NCI-H2196 (cell line): Measurements from ENCODE around the gene CCNJ.
"Not testable (repeated sequence)": the region's sequence is repeated elsewhere in the genome, so short reads cannot be mapped to it uniquely, and the experiment has no call there.

ENCODE experiments used
- DNase-seq: peaks from one replicate; lab custom pipeline; 2025; ENCODE audit not compliant: unreplicated experiment; lab: John Stamatoyannopoulos, UW

Gene CCNJ, protein sequence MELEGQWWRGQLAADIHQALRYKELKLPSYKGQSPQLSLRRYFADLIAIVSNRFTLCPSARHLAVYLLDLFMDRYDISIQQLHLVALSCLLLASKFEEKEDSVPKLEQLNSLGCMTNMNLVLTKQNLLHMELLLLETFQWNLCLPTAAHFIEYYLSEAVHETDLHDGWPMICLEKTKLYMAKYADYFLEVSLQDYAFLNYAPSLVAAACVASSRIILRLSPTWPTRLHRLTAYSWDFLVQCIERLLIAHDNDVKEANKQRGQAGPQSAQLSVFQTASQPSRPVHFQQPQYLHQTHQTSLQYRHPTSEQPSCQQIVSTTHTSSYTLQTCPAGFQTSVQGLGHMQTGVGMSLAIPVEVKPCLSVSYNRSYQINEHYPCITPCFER

DNA sequence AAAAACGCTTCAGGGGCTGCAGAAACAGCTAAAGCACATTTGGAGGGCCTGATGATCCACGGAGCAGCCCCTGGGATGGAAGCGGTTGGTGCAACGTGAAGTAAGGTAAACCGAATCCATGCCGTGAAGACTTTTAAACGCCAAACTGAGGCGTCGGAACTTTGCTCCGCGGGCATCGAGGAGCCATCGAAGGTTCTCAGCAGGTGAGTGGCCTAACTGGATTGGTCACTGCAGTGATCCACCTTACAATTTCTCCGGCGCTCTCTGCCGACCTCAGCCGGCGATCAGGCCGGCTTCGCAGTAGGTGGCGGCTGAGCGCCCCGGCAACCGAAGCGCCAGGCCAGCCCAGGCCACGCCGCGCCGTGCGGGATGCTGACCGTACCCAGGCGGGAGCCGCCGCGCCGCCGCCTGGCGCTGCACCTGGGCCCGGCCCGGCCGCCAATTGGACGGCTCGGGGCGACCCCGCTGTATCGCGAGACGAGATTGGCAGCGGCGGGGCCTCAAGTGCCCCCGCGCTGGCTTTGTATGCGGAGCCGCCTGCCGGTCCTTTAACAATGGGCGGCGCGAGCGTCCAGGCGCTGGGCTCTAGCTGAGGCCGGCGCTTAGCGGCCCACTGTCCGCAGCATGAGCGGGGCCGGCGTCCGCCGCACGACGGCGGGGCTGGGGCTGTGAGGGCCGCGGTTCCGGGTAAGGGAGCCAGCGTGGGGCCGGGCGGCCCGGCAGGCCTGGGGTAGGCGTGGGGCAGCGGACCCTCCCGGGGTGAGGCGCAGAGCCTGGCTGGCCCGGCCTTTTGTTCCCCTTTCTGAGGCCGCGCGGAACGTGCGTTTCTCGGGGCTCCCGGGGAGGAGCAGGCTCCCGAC, at the start of gene CCNJ:
TSS of gene CCNJ (plus strand) at position 551 of the 860 bp plus-strand sequence. CDS start 811 bp downstream, outside the sequence.
- DNase-seq, result peak; percentile 72

DNA sequence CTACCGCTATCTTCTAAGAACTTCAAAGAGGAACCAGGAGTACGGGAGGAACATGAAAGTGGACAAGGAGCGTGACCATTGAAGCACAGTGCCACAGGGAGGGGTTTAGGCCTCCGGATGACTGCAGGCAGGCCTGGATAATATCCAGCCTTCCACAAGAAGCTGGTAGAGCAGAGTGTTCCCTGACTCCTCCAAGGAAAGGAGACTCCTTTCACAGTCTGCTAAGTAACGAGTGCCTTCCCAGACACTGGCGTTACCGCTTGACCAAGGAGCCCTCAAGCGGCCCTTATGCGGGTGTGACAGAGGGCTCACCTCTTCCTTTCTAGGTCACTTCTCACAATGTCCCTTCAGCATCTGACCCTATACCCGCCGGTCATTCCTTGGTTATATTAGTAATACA, 49.0 kb upstream of the CCNJ start:
- not testable (repeated sequence) for DNase-seq

DNA sequence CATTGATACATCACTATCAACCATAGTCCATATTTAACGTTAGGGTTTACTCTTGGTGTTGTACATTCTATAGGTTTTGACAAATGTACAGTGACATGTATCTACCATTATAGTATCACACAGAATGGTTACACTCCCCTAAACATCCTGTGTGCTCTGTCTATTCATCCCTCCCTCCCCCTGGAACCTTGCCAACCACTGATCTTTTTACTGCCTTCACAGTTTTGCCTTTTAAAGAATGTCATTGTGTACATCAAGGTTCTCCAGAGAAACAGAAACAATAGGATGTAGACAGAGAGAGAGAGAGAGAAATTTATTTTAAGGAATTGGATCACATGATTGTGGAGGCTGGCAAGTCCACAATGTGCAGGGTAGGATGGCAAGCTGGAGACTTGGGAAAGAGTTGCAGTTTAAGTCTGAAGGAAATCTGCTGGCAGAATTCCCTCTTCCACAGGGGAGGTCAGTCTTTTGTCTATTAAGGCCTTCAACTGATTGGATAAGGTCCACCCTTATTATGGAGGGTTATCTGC, 45.1 kb upstream of the CCNJ start:
- DNase-seq, result no peak

DNA sequence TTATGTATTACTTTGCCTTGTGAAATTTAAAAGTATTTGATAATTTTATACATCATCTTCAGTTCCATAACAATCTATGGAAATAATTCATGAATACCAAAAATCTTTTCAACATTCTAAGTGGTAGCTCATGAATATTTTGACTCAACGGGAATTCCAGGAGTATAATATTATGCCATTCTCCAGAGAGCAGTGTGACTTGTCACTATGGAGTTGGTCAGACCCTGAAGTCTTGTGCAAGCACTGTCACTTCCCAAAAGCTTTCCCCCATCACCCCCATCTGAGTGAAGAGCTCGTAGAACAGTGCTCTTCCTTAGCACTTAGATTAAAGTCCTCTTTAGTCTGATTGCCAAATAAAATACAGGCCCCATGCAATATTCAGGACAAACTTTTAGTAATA, 29.4 kb upstream of the CCNJ start:
- no peak for DNase-seq

DNA sequence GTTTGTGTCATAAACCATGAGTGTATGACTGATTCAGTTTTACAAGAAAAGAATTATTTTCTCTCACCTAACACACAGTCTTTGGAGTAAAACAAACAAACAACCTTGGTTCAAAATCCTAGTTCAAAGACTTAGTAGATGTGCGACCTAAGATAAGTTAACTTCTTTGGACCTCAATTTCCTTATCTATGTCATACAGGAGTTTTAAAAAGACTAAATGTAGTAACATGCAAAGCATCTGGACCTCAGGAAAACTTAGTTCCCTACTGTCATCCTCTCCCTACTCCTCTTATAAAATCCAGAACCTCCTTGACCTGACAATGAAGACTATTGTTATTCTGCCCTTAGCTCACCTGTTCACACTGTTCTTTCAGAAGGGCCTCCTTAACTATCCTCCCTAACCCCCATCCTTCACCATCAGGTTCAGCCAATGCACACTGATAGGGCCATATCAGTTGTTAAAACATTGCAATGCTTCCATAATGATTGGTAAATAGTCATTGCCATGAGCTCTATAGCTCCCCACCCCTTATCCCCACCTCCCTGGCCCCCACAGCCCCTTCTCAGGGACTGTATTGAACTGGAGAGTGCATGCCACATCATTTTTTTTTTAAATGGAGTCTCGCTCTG, 28.8 kb upstream of the CCNJ start:
- no peak for DNase-seq

DNA sequence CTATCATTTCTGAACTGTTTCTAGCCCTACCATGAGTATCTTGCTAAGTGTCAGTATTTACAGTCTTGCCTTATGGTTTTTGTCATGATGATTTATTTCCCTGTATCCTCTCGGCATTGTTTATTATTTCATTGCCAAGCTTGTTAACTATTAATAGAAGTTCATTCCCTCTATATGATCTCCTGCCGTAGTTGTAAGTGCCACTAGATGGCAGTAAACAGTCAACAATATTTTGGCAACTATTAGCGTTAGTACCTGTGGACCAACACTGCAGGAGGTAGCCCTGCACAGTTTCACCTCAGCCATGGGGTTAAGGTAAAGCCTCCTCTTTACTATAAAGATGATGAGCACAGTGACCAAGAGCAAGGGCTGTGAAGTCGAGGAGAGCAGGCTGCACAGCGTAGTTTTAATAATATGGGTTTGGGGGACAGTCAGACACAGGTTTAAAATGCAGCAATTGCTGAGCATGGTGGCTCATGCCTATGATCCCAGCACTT, 26.1 kb upstream of the CCNJ start:
- DNase-seq, result peak; percentile 51

DNA sequence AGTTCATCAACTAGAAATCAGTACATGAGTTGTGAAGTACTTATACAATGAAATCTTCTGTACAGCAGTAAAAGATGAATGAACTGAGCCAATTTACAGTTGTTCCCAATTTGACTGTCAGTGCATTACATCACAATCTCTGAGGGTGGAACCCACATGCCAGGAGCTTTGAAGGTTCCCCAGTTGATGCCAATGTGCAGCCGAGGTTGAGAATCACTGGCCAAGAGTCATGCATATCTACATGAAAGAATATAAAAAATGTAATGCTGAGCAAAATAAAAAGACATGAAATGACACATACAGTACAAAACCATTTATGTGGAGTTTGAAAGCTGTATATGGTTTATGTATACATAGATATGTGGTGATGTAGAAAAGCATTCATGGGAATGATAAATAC, 22.1 kb upstream of the CCNJ start:
- DNase-seq, result no peak

DNA sequence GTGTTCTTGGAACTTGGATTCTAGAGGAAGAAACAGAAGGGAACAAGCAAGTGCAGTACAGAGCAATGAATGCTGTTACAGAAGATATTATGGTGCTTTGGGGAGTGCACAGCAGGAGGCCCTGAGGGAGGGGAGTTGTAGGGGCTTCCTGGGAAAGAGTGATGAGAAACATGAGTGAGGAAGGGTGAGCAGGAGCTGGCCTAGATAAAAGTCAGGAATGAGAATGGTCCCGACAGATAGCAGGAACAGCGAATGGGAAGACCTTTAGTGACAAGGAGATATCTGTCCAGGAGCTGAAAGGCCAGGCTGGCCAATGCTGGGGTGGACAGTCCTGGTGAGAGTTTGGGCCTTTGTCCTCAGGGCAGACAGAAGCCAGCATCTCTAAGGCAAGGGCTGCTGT, 20.6 kb upstream of the CCNJ start:
- DNase-seq, result no peak

DNA sequence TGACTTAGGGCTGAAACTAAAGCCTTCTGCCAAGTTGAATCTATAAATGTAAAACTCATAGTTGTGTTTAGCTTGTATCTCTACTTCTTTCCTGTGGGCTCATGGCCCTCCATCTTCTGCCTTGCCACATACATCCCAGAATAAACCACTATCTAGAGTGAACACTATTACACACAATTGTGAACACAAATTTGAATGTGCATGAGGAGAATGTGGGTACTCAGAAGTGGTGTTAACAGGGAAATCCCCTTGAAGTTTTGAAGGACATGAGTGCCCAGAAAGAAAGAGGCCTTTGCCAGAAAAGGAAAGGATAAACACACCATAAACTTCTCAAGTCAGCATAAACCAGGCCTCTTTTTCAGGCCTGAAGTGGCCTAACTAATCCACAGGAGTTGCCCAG, 20.2 kb upstream of the CCNJ start:
- no peak for DNase-seq

DNA sequence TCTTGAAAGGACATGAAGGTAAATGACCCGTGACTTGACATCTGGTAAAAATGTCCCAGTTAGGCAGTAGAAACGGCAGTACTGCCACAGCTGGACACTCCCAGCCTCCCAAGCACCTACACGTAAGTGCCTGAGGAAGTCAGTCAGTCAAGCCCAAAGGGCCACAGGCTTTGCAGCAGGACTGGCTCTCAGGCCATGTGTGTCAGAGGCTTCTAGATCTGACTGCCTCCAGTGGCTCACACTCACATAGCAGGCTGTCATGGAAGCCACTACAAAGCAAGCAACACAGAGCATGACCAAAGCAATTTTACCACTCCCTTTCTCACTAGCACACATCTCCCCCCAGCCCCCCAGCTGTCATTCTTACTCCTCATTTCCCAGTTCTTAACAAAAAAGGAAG, 17.8 kb upstream of the CCNJ start:
- no peak for DNase-seq

DNA sequence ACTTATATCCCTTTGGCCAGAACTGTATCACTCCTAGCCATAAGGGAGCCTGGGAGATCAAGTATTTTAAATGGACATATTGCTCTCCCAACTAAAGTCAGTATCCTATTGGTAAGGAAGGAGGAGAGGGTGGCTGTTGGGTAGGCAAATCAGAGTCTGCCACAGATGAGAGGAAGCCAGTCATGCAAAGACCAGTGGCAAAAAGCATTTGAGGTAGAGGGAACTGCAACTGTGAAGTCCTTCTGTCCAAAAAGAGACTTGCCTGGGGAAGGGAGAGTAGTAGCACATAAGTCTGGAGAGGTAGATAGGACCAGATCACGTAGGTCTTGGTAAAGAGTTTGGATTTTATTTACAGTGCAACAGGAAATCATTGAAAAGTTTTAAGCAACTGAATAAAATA, 8.8 kb upstream of the CCNJ start:
- no peak for DNase-seq

DNA sequence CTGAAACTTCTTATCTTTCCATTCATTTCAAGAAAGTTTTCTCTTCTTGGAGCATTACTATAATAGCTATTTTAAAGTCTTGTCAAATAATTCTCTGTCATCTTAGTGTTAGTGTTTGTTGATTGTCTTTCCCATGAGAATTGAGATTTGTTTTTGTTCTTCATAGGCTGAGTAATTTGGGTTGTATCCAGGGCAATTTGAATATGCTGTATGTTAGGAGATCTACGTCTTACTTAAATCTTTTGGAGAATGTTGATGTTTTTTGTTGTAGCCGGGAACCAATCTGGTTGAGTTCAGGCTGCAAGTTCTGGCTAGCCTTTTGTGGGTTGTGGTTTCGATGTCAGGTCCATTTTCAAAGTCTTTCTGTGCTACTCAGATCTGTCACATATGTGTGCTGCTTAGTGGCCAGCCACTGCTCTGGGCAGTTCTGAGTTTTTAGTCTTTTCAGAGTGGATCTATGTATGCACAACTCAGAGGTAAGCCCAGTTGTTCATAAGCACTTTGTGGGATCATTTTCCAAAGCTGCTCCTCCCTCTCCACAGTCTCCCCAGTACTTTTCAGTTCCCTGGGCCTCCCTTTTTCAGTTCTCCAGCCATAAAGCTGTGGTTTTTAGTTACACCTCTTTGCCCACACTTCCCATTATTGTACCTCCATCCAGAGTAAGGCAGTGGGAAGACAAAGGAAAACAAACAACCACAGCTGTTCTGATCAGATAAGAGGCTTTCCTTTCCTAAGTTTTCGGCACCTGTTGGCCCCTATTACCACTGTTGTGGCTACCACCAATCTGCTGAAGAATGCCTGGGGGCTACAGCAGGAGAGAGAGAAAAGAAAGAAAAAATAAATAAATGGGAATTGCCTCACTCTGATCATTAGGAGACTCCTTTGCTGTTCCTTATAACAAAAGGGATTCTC, 4.7 kb upstream of the CCNJ start:
- no peak for DNase-seq

DNA sequence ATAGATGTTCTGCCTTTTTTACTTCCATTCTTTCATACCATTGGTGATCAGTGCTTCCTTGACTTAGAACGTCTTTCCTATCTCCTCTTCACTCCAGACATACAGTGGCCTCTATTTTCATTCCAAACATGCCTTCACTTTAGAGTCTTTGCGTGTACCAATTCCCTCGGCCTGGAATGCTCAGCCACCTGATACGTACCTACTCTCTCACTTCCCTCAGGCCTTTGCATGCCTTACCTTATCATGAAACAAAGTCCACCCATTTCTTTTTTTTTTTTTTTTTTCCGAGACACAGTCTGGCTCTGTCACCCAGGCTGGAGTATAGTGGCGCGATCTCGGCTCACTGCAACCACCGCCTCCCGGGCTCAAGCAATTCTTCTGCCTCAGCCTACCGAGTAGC, 2.2 kb upstream of the CCNJ start:
- DNase-seq, result no peak

DNA sequence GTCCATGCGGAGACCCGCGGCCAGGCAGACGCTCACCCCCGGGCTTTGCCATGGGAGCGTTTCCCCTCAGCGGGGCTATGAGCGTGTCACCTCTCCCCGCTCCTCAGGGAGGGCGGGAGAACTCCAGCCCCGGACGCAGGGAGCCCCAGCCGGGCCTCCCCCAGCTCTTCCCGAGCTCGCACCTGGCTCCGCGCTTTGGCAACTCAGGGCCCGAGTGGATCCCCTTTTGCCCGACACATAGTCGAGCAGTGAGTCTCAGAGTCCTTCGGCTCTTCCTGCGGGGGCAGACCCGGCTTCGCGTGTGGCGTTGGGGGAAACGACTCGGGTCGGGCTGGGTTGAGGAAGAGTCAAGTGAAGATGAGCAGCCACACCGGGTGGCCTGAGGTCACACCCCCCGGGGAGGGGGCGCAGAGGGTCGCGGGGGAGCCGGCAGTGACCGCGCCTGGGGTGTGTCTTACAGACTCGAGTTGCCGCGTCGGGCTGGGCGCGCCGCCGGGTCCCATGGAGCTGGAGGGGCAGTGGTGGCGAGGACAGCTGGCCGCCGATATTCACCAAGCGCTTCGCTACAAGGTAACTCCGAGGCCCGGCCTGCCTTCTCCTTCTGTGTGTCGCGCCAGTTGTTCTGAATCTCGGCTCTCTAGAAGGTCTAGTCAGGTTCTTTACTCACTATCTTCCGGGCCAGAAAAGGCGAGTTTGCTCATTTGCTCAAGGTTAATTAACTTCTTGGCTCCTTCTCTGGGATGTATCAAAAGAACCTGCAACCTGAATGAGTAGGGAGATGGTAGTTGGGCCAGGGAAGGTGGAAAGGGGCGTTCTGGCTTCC, 721 bp downstream of the CCNJ start:
- peak; percentile 3 for DNase-seq

DNA sequence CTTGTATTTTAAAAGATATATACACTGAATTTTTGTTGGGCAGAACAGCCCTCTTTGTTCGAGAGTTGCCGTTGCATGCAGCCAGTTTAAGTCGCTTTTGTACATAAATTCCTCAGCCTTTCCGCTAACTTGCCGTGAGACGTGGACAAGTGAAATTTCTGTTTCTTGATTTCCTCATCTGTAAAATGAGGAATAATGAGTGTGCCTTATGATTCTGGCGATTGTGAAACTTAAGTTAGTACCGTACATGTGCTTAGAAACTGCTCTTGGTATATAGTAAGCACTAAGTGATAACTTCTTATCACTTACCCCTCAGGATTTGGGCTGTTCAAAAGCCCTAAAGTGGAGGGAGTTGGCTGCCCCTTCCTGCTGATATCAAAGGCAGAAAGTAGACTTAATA, 1.4 kb downstream of the CCNJ start:
- no peak for DNase-seq

DNA sequence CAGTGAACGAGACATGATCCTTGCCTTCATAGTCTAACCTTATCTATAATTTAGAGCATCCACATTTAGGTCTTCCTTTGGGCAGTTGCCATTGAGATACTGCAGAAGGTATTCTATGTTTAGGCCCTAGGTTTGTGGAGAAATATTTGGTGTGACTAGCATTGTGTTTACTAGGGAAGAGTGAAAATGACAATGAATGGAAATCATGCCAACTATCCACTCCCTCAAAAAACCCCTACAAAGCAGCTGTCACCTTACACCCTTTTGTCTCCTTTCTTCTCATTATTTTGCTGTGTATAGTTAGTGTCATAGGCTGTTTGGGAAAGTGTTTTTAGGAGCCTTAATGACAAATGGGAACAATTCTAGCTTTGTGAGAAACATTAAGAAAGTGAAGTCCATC, 3.2 kb downstream of the CCNJ start:
- DNase-seq, result no peak

DNA sequence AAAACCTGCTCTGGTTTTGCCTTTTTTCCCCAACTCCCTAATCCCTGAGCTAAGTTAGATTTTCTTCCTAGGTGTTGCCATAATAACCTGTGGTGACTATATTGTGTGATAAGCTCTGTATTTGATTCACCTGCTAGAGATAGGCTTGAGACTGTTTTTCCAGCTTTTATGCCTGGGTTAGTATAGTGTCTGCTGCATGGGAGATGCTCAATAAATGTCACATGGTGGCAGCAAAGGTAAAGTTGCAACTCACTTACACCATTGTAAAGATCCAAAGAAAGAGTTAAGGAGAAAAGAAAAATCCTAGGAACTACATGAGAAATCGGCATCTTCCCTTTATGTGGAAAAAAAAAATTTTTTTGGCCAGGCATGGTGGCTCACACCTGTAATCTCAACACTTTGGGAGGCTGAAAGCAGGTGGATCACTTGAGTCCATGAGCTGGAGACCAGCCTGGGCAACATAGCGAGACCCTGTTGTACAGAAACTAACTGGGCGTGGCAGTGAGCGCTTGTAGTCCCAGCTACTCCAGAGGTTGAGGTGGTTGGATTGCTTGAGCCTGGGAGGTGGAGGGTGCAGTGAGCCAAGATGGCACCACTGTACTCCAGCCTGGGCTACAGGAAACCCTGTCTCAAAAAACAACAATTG, 3.7 kb downstream of the CCNJ start:
- DNase-seq, result no peak

DNA sequence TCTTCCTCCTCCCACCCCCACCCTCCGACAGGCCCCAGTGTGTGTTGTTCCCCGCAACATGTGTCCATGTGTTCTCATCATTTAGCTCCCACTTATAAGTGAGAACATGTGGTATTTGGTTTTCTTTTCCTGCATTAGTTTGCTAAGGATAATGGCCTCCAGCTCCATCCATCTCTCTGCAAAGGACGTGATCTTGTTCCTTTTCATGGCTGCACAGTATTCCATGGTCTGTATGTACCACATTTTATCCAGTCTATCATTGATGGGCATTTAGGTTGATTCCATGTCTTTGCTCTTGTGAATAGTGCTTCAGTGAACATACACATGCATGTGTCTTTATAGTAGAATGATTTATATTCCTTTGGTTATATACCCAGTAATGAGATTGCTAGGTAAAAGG, 4.5 kb downstream of the CCNJ start:
- not testable (repeated sequence) for DNase-seq

DNA sequence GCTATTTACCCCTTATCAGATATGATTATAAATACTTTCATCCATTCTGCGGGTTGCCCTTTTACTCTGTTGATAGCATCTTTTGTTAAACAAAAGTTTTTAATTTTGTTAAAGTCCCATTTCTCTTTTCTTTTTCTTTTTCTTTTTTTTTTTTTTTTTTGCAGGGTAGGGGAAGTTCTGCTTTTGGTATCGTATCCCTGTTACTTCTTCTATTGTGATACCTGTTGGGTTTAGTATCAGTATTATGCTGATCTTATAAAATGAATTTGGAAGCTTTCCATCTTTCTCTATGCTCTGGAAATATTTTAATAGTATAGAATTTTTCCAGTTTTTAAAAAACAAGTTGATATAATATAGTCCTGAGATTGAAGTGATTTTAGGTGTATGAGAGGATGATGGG, 6.0 kb downstream of the CCNJ start:
- DNase-seq, result no peak
